HG03442 (cell line): ENCODE results near the gene UBE2E1.

Experiments
- ATAC-seq: cut with Tn5 transposase; IDR thresholded peaks from one replicate; pipeline ENCODE4 v1.9.1; 2021; ENCODE audit warnings: mild to moderate bottlenecking, moderate library complexity; ENCODE audit not compliant: unreplicated experiment

UBE2E1 gene

GRCh38 chr3:23819599-23820360 lies 14.0 kb downstream of the UBE2E1 start:
- peak; percentile 68 for ATAC-seq

GRCh38 chr3:23820888-23821287 lies 15.1 kb downstream of the UBE2E1 start:
- no peak for ATAC-seq

- ATAC-seq: no peak
Observed at GRCh38 chr3:23821858-23822257, 16.1 kb downstream of the UBE2E1 start.

GRCh38 chr3:23822559-23822958 lies 16.8 kb downstream of the UBE2E1 start:
- no peak for ATAC-seq

GRCh38 chr3:23823620-23824019 lies 17.9 kb downstream of the UBE2E1 start:
- ATAC-seq: no peak

- ATAC-seq: no peak
Observed at GRCh38 chr3:23824699-23825444, 19.1 kb downstream of the UBE2E1 start.

GRCh38 chr3:23825802-23826201 lies 20.0 kb downstream of the UBE2E1 start:
- ATAC-seq: no peak

GRCh38 chr3:23826382-23827064 lies 20.8 kb downstream of the UBE2E1 start:
- ATAC-seq: no peak

- peak; percentile 62 for ATAC-seq
Observed at GRCh38 chr3:23829242-23829934, 23.6 kb downstream of the UBE2E1 start.

GRCh38 chr3:23830869-23831484 lies 25.2 kb downstream of the UBE2E1 start:
- ATAC-seq: peak; percentile 80

- peak; percentile 7 for ATAC-seq
Observed at GRCh38 chr3:23831517-23832394, 26.0 kb downstream of the UBE2E1 start.

- no peak for ATAC-seq
Observed at GRCh38 chr3:23832523-23832922, 26.8 kb downstream of the UBE2E1 start.

GRCh38 chr3:23834082-23834870 lies 28.5 kb downstream of the UBE2E1 start:
- ATAC-seq: no peak

- no peak for ATAC-seq
Observed at GRCh38 chr3:23835087-23835486, 29.3 kb downstream of the UBE2E1 start.

GRCh38 chr3:23835802-23836201 lies 30.0 kb downstream of the UBE2E1 start:
- no peak for ATAC-seq

- no peak for ATAC-seq
Observed at GRCh38 chr3:23836536-23837230, 30.9 kb downstream of the UBE2E1 start.

- peak; percentile 8 for ATAC-seq
Observed at GRCh38 chr3:23837286-23837685, 31.5 kb downstream of the UBE2E1 start.

- ATAC-seq: peak; percentile 45
Observed at GRCh38 chr3:23837691-23838090, 31.9 kb downstream of the UBE2E1 start.
